H9 (cell line): ENCODE results near the gene MYEF2. TPM values are rescaled to one million over a fixed set of nuclear protein-coding genes. Genes with fewer than 3 reads are reported as not detected.

Experiments
- DNase-seq: peaks from one replicate; pipeline ENCODE4 v3.0.0-alpha.2; 2017
- H2AFZ ChIP-seq: one replicate; pipeline ENCODE4 v1.6.1; 2013; ENCODE audit warnings: mild to moderate bottlenecking, low read length, control low read depth, moderate library complexity
- H2AK5ac ChIP-seq: 2 replicates; pipeline ENCODE4 v1.6.1; 2013; ENCODE audit warnings: low read length, control low read depth, mixed read lengths; ENCODE audit not compliant: insufficient read length
- H2BK120ac ChIP-seq: one replicate; pipeline ENCODE4 v1.6.1; 2013; ENCODE audit warnings: low read depth, mild to moderate bottlenecking, low read length, control low read depth, inconsistent platforms; ENCODE audit not compliant: poor library complexity, severe bottlenecking
- H2BK12ac ChIP-seq: 2 replicates; pipeline ENCODE4 v1.6.1; 2013; ENCODE audit warnings: low read length, control low read depth, mixed read lengths, low read depth; ENCODE audit not compliant: insufficient read length
- H2BK15ac ChIP-seq: 2 replicates; pipeline ENCODE4 v1.6.1; 2013; ENCODE audit warnings: low read depth, low read length, control low read depth
- H2BK20ac ChIP-seq: one replicate; pipeline ENCODE4 v1.6.1; 2013; ENCODE audit warnings: low read depth, mild to moderate bottlenecking, low read length, control low read depth, inconsistent platforms; ENCODE audit not compliant: poor library complexity, severe bottlenecking
- H2BK5ac ChIP-seq: 2 replicates; pipeline ENCODE4 v1.6.1; 2013; ENCODE audit warnings: low read length, control low read depth, mixed read lengths; ENCODE audit not compliant: insufficient read length
- H3K14ac ChIP-seq: 2 replicates; pipeline ENCODE4 v1.6.1; 2013; ENCODE audit warnings: low read length, control low read depth; ENCODE audit not compliant: insufficient read depth
- H3K18ac ChIP-seq: 2 replicates; pipeline ENCODE4 v1.6.1; 2013; ENCODE audit warnings: low read depth, mild to moderate bottlenecking, mixed read lengths, low read length, control low read depth; ENCODE audit not compliant: insufficient read length
- H3K23ac ChIP-seq: 2 replicates; pipeline ENCODE4 v1.6.1; 2013; ENCODE audit warnings: low read length, control low read depth, mixed read lengths, low read depth; ENCODE audit not compliant: insufficient read length
- H3K23me2 ChIP-seq: 2 replicates; pipeline ENCODE4 v1.6.1; 2013; ENCODE audit warnings: low read depth, mild to moderate bottlenecking, mixed read lengths, low read length, control low read depth; ENCODE audit not compliant: insufficient read length, poor library complexity, severe bottlenecking
- H3K27ac ChIP-seq: 2 replicates; pipeline ENCODE4 v1.5.1; 2013; ENCODE audit warnings: low read length, control low read depth, mixed read lengths, low read depth; ENCODE audit not compliant: insufficient read length
- H3K27me3 ChIP-seq: 2 replicates; pipeline ENCODE4 v1.6.1; 2013; ENCODE audit warnings: low read length, control low read depth, inconsistent platforms; ENCODE audit not compliant: insufficient read depth
- H3K4ac ChIP-seq: 2 replicates; pipeline ENCODE4 v1.6.1; 2013; ENCODE audit warnings: low read depth, mild to moderate bottlenecking, control low read depth, inconsistent platforms, low read length, moderate library complexity
- H3K4me1 ChIP-seq: 2 replicates; pipeline ENCODE4 v1.6.1; 2013; ENCODE audit warnings: low read length, control low read depth, inconsistent platforms; ENCODE audit not compliant: insufficient read depth
- H3K4me2 ChIP-seq: 2 replicates; pipeline ENCODE4 v1.6.1; 2013; ENCODE audit warnings: low read length, control low read depth, mixed read lengths; ENCODE audit not compliant: insufficient read length, insufficient read depth
- H3K56ac ChIP-seq: 2 replicates; pipeline ENCODE4 v1.6.1; 2013; ENCODE audit warnings: low read depth, mild to moderate bottlenecking, mixed read lengths, low read length, control low read depth; ENCODE audit not compliant: insufficient read length
- H3K79me1 ChIP-seq: 2 replicates; pipeline ENCODE4 v1.6.1; 2013; ENCODE audit warnings: low read depth, mild to moderate bottlenecking, moderate library complexity, low read length, control low read depth, inconsistent platforms; ENCODE audit not compliant: insufficient read depth, poor library complexity, severe bottlenecking
- H3K79me2 ChIP-seq: 2 replicates; pipeline ENCODE4 v1.6.1; 2013; ENCODE audit warnings: low read length, control low read depth, inconsistent platforms; ENCODE audit not compliant: insufficient read depth
- H3K9ac ChIP-seq: 2 replicates; pipeline ENCODE4 v1.6.1; 2013; ENCODE audit warnings: low read length, control low read depth, mixed read lengths; ENCODE audit not compliant: insufficient read length; ENCODE audit errors: extremely low read depth
- H3K9me3 ChIP-seq: one replicate; pipeline ENCODE4 v1.6.1; 2013; ENCODE audit warnings: low read depth, low read length, inconsistent platforms; ENCODE audit not compliant: control insufficient read depth
- H3T11ph ChIP-seq: one replicate; pipeline ENCODE4 v1.6.1; 2013; ENCODE audit warnings: mild to moderate bottlenecking, low read length, control low read depth, inconsistent platforms
- H4K20me1 ChIP-seq: one replicate; pipeline ENCODE4 v1.6.1; 2013; ENCODE audit not compliant: control insufficient read depth, insufficient read length, insufficient read depth
- H4K5ac ChIP-seq: 2 replicates; pipeline ENCODE4 v1.6.1; 2013; ENCODE audit warnings: low read depth, mild to moderate bottlenecking, mixed read lengths, low read length, control low read depth; ENCODE audit not compliant: insufficient read length
- H4K8ac ChIP-seq: replicated peaks from 2 replicates; pipeline ENCODE4 v1.6.1; 2013; ENCODE audit warnings: low read length, control low read depth, mixed read lengths, low read depth; ENCODE audit not compliant: insufficient read length
- H4K91ac ChIP-seq: 2 replicates; pipeline ENCODE4 v1.6.1; 2013; ENCODE audit warnings: low read depth, mild to moderate bottlenecking, moderate library complexity, mixed read lengths, low read length, control low read depth; ENCODE audit not compliant: insufficient read length
- H3K27ac Mint-ChIP-seq, 3 experiments: 2 replicates in 2 of 3; 3 replicates in 1 of 3; pipeline ENCODE4 v1.8.0; 2020 to 2021; ENCODE audit warnings: mixed read lengths in 3 of 3, mild to moderate bottlenecking in 1 of 3, moderate library complexity in 1 of 3
- H3K27me3 Mint-ChIP-seq: 2 replicates; pipeline ENCODE4 v1.8.0; 2021; ENCODE audit warnings: low read depth, mild to moderate bottlenecking, moderate library complexity, mixed read lengths
- H3K36me3 Mint-ChIP-seq, 3 experiments: 2 replicates in 2 of 3; 3 replicates in 1 of 3; pipeline ENCODE4 v1.8.0; 2020 to 2021; ENCODE audit warnings: low read depth in 3 of 3, mixed read lengths in 3 of 3; ENCODE audit not compliant: insufficient read depth in 1 of 3
- H3K4me1 Mint-ChIP-seq, 2 experiments: 2 replicates each; pipeline ENCODE4 v1.8.0; 2020; ENCODE audit warnings: mixed read lengths in 2 of 2
- H3K4me3 Mint-ChIP-seq, 2 experiments: 2 replicates in 1 of 2; 3 replicates in 1 of 2; pipeline ENCODE4 v1.8.0; 2020 to 2021; ENCODE audit warnings: mild to moderate bottlenecking in 2 of 2, mixed read lengths in 2 of 2, moderate library complexity in 1 of 2
- H3K9me3 Mint-ChIP-seq, 2 experiments: 2 replicates in 1 of 2; 3 replicates in 1 of 2; pipeline ENCODE4 v1.8.0; 2020; ENCODE audit warnings: mild to moderate bottlenecking in 2 of 2, mixed read lengths in 2 of 2, moderate library complexity in 1 of 2
- WGBS: extraction: QIAGEN DNeasy Blood & Tissue Kit; methylation state at CpG from one replicate; pipeline ENCODE4 v1.1.7; 2013; ENCODE audit warnings: missing lambda C conversion rate, low lambda C conversion rate, mixed read lengths; ENCODE audit not compliant: insufficient read length; ENCODE audit errors: extremely low coverage; 5-methylcytosine and 5-hydroxymethylcytosine counted together
- total RNA-seq: library from RNA; stranded (reverse); gene quantifications from 2 replicates; pipeline ENCODE4 v1.2.1, GENCODE V29; 2021
- TF ChIP-seq, protein P1 (sequence below): fragments of 200-600 bp; sonication (generic); conservative IDR thresholded peaks from 3 replicates; pipeline ENCODE4 v1.8.0; 2021; ENCODE audit warnings: antibody characterized with exemption, mild to moderate bottlenecking

The MYEF2 gene
- total RNA-seq, 1 experiment from 2014 or later = 85.2 TPM

DNA sequence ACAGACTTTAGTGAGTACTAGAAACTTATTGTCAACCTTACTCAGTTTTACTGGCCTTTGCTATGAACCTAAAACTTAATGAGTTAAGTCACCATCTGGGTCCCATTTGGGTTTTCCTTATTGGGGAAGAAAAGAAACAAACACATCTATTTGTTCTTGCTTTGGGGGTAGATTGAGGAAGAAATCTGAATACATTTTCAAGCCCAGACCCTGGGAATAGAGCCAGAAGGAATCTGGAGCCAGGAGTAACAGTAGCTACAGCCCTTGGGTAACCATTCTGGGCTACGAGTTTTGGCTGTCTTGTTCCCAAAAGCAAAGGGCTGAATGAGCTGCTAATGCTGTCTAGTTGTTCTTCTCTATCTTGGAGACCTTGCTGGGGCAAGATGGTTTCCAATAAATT lies 44.5 kb upstream of the MYEF2 start:
- Mint-ChIP-seq H3K4me1 (peaks cover 0 to 4% of the 10 kb centered on the region in 2 experiments; a peak in 1 of 4 replicates), H3K27me3 (no peaks in the 10 kb centered on the region; the same call in 1 of the 2 replicates), H3K4me3 (no peak overlapping the region), H3K27ac (no peak overlapping the region), H3K9me3 (no peaks in the 10 kb centered on the region), H3K36me3 (no peaks in the 10 kb centered on the region)
- H3K79me2 ChIP-seq = no peaks in the 10 kb centered on the region
- no peak overlapping the region for H2BK20ac ChIP-seq
- no peak overlapping the region for H2AFZ ChIP-seq
- no peak overlapping the region for H2BK5ac ChIP-seq
- H3K56ac ChIP-seq = no peak overlapping the region
- no peak overlapping the region for H2AK5ac ChIP-seq
- H4K5ac ChIP-seq = no peak overlapping the region
- no peaks in the 10 kb centered on the region for H3K9me3 ChIP-seq
- no peak overlapping the region for H2BK15ac ChIP-seq
- no peak overlapping the region for H3K14ac ChIP-seq
- no peak overlapping the region for H3T11ph ChIP-seq
- H3K27ac ChIP-seq = no peak overlapping the region
- no peaks in the 10 kb centered on the region; the same call in 1 of the 2 replicates for H3K27me3 ChIP-seq
- no peak for DNase-seq
- no peak overlapping the region for H2BK12ac ChIP-seq
- no peaks in the 10 kb centered on the region for H4K20me1 ChIP-seq
- H4K91ac ChIP-seq = no peak overlapping the region
- no peaks in the 10 kb centered on the region for H3K4me1 ChIP-seq
- H3K79me1 ChIP-seq = no peaks in the 10 kb centered on the region
- H3K4me2 ChIP-seq = no peak overlapping the region
- H2BK120ac ChIP-seq = no peak overlapping the region
- no peak overlapping the region for H3K9ac ChIP-seq
- no peak overlapping the region for H3K4ac ChIP-seq
- H3K18ac ChIP-seq = no peak overlapping the region
- no peaks in the 10 kb centered on the region for H3K23me2 ChIP-seq
- no peak overlapping the region for H4K8ac ChIP-seq
- TF ChIP-seq, protein P1, sequence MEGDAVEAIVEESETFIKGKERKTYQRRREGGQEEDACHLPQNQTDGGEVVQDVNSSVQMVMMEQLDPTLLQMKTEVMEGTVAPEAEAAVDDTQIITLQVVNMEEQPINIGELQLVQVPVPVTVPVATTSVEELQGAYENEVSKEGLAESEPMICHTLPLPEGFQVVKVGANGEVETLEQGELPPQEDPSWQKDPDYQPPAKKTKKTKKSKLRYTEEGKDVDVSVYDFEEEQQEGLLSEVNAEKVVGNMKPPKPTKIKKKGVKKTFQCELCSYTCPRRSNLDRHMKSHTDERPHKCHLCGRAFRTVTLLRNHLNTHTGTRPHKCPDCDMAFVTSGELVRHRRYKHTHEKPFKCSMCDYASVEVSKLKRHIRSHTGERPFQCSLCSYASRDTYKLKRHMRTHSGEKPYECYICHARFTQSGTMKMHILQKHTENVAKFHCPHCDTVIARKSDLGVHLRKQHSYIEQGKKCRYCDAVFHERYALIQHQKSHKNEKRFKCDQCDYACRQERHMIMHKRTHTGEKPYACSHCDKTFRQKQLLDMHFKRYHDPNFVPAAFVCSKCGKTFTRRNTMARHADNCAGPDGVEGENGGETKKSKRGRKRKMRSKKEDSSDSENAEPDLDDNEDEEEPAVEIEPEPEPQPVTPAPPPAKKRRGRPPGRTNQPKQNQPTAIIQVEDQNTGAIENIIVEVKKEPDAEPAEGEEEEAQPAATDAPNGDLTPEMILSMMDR = no peak
- no peak overlapping the region for H3K23ac ChIP-seq
- WGBS = no CpG with 5 or more reads among the region's 1 CpG
